T-helper 17 cell (primary cell): ENCODE measurements around the gene TMEM9. TPM values are rescaled to one million over a fixed set of nuclear protein-coding genes. Genes with fewer than 3 reads are reported as not detected.

Source experiments
- ATAC-seq: fragments of 150-1000 bp; cut with Tn5 transposase; 2 replicates; pipeline ENCODE4 v1.10.0; 2021; ENCODE audit warnings: mild to moderate bottlenecking, moderate library complexity
- DNase-seq, 3 donors: peaks; one replicate each; pipeline versions ENCODE4 v3.0.0 to v3.0.0-alpha.2; 2020 to 2021
- H3K9me3 ChIP-seq: one replicate; pipeline ENCODE4 v1.7.0; 2013; ENCODE audit warnings: low read length, mild to moderate bottlenecking; ENCODE audit not compliant: control insufficient read depth, poor library complexity, severe bottlenecking
- H3K27ac Mint-ChIP-seq: one replicate; pipeline ENCODE4 v1.8.0; 2022; ENCODE audit warnings: mild to moderate bottlenecking, moderate library complexity, mixed read lengths
- H3K27me3 Mint-ChIP-seq: one replicate; pipeline ENCODE4 v1.8.0; 2022; ENCODE audit warnings: mixed read lengths
- H3K36me3 Mint-ChIP-seq: one replicate; pipeline ENCODE4 v1.8.0; 2022; ENCODE audit warnings: low read depth, mixed read lengths
- H3K4me1 Mint-ChIP-seq: one replicate; pipeline ENCODE4 v1.8.0; 2022; ENCODE audit warnings: mild to moderate bottlenecking, mixed read lengths
- H3K4me3 Mint-ChIP-seq: one replicate; pipeline ENCODE4 v1.8.0; 2022; ENCODE audit warnings: mild to moderate bottlenecking, moderate library complexity, mixed read lengths
- total RNA-seq, 4 donors: library from RNA in 2 of 4; stranded (reverse) in 2 of 4; gene quantifications; one replicate each; pipeline ENCODE4 v1.2.3 and lab custom pipeline; 2022 to 2026

The TMEM9 gene
- total RNA-seq, 2 donors from 2014 or later, result 13.0 to 13.1 TPM

DNA sequence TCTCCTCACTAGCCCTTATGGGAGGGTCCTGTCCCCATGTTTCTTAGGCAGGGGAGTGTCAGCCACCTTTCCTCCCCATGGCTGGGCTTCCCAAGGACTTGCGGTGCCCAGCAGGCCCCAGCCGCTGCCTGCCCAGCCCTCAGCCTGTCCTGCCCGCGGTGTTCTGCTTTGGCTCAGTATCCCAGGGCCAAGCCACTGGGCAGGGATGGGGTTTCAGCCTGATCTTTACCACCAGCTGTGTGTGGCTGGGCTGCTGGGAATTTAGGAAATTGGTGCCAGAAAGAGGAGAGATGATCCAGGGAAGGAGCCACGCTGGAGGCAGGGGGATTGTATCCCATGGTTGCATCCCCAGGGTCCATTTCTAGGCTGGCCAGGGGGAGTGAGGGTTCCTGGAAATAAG lies 29.5 kb upstream of the TMEM9 start:
- no peak overlapping the region for H3K27ac Mint-ChIP-seq
- H3K27me3 Mint-ChIP-seq, result peaks cover 62% of the 10 kb centered on the region
- peaks cover 4% of the 10 kb centered on the region for H3K4me1 Mint-ChIP-seq
- no peak overlapping the region for H3K4me3 Mint-ChIP-seq
- ATAC-seq (no peak), DNase-seq (no peak)
- H3K36me3 Mint-ChIP-seq, result peaks cover 8% of the 10 kb centered on the region
- H3K9me3 ChIP-seq, result no peaks in the 10 kb centered on the region

GRCh38 chr1:201183209-201183608 lies 28.9 kb upstream of the TMEM9 start:
- H3K27ac Mint-ChIP-seq, result peak overlapping the region; percentile 67
- H3K4me3 Mint-ChIP-seq, result no peak overlapping the region
- peaks cover 65% of the 10 kb centered on the region for H3K27me3 Mint-ChIP-seq
- peaks cover 13% of the 10 kb centered on the region for H3K36me3 Mint-ChIP-seq
- ATAC-seq (no peak), DNase-seq (no peak)
- H3K4me1 Mint-ChIP-seq, result peaks cover 4% of the 10 kb centered on the region
- no peaks in the 10 kb centered on the region for H3K9me3 ChIP-seq

DNA sequence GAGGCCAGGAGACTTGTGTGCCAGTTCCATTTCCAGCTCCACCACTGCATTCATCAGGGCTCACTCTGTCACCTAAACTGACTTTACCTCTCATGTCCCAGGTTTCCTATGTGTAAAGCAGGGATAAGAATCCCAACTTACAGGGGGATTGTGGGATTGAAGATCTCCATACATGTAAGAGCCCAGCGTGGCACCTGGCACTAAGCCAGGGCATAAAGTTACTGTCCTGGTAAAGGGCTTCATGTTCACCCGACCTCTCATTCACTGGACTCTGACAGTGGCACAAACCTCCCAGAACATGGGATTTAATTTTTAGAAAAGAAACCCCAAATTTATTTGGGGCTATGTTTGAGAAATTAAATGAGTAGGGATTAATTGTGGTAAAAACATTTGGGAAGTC lies 27.5 kb upstream of the TMEM9 start:
- ATAC-seq (no peak), DNase-seq (no peak)
- Mint-ChIP-seq H3K27ac (no peak overlapping the region), H3K4me1 (peaks cover 4% of the 10 kb centered on the region), H3K4me3 (no peak overlapping the region), H3K27me3 (peaks cover 71% of the 10 kb centered on the region), H3K36me3 (peaks cover 16% of the 10 kb centered on the region)
- H3K9me3 ChIP-seq, result no peaks in the 10 kb centered on the region

DNA sequence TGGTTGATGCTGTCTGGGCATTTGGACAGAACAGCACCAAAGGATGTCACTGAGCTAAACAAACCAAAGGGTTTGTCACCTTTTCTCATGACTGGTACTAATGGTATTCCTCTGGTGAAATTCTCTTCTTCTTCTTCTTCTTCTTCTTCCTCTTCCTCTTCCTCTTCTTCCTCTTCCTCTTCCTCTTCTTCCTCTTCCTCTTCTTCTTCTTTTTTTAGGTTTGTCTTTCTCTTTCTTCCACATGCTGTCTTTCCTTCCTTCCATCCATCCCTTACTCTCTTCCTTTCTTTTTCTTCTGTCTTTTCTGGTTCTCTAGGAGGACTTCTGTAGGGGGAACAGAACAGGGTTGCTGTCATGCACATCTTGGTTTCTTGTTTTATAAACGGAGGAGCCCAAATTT lies 27.0 kb upstream of the TMEM9 start:
- peaks cover 4% of the 10 kb centered on the region for H3K4me1 Mint-ChIP-seq

GRCh38 chr1:201180901-201181300 lies 26.6 kb upstream of the TMEM9 start:
- DNase-seq (no peak), ATAC-seq (no peak)
- H3K4me1 Mint-ChIP-seq, result peaks cover 4% of the 10 kb centered on the region
- no peaks in the 10 kb centered on the region for H3K9me3 ChIP-seq
- no peak overlapping the region for H3K4me3 Mint-ChIP-seq
- H3K27me3 Mint-ChIP-seq, result peaks cover 72% of the 10 kb centered on the region
- H3K27ac Mint-ChIP-seq, result no peak overlapping the region
- H3K36me3 Mint-ChIP-seq, result peaks cover 16% of the 10 kb centered on the region

More for the DNA sequence above, 27.0 kb upstream of the TMEM9 start:
- ATAC-seq, result no peak
- Mint-ChIP-seq H3K27ac (no peak overlapping the region), H3K4me3 (no peak overlapping the region), H3K36me3 (peaks cover 16% of the 10 kb centered on the region), H3K27me3 (peaks cover 72% of the 10 kb centered on the region)
- no peaks in the 10 kb centered on the region for H3K9me3 ChIP-seq
- no peak for DNase-seq

DNA sequence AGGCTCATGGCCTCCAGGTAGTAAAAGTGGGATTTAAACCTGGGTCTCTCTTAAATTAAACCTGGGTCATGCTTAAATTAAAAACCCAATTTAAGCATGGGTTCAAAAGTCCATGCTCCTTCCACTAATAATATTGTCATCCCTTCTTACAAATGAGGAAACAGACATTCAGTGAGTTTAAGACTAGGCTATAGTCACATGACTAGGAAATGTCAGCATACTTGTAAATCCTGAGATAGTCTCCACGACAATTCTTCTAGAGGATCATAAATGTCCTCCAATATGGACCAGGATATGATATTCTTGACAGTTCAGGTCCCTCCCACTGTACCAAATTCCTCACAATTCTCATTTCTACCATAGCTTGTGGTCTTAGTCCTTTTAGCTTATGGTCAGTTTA lies 25.9 kb upstream of the TMEM9 start:
- H3K27me3 Mint-ChIP-seq, result peaks cover 72% of the 10 kb centered on the region
- peaks cover 16% of the 10 kb centered on the region for H3K36me3 Mint-ChIP-seq
- ATAC-seq (no peak), DNase-seq (no peak)
- H3K4me3 Mint-ChIP-seq, result no peak overlapping the region
- peaks cover 4% of the 10 kb centered on the region for H3K4me1 Mint-ChIP-seq
- H3K27ac Mint-ChIP-seq, result no peak overlapping the region
- H3K9me3 ChIP-seq, result no peaks in the 10 kb centered on the region

- peaks cover 4% of the 10 kb centered on the region for H3K4me1 Mint-ChIP-seq
- H3K27me3 Mint-ChIP-seq, result peaks cover 63% of the 10 kb centered on the region
- ATAC-seq (no peak), DNase-seq (no peak)
- no peaks in the 10 kb centered on the region for H3K9me3 ChIP-seq
- no peak overlapping the region for H3K4me3 Mint-ChIP-seq
- H3K36me3 Mint-ChIP-seq, result peaks cover 13% of the 10 kb centered on the region
- H3K27ac Mint-ChIP-seq, result no peak overlapping the region
Measured at GRCh38 chr1:201178718-201179117, 24.4 kb upstream of the TMEM9 start.

GRCh38 chr1:201176940-201177339 lies 22.7 kb upstream of the TMEM9 start:
- Mint-ChIP-seq H3K27me3 (peaks cover 51% of the 10 kb centered on the region), H3K4me3 (no peak overlapping the region), H3K36me3 (peaks cover 13% of the 10 kb centered on the region), H3K4me1 (peaks cover 4% of the 10 kb centered on the region), H3K27ac (no peak overlapping the region)
- H3K9me3 ChIP-seq, result no peaks in the 10 kb centered on the region
- no peak for DNase-seq
- ATAC-seq, result no peak

DNA sequence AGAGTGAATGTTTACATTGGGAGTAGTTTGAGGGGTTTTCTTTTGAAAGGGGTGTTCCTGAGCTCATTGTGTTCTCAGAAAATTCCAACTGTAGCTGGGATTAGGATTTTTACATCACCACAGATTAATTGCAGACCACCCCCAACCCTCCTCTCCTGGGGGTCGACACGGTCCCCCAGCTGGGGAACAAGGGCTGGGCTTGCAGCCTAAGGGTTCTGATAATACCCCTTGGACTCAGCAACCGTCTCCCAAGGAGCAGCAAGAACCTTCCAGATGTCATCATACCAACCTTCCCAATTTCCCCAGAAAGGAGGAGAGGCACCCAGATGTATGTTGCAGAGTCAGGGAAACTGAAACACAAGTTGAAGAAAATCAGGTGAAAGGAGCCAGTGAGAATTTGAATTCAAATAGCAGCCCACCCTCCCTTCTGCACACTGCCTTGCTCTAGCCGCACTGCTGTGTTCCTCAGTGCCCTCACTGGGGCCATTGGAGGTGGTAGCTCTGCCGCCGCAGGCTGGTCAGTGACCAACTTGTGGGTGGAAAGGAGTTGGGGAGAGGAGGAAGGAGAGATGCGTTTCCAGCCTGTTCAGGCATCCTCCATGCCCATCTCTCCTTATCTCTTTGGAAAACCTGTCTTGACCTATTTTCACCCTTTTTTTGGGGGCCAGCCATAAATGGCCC lies 21.7 kb upstream of the TMEM9 start:
- Mint-ChIP-seq H3K4me1 (peaks cover 6% of the 10 kb centered on the region), H3K27ac (no peak overlapping the region), H3K4me3 (no peak overlapping the region), H3K36me3 (peaks cover 10% of the 10 kb centered on the region), H3K27me3 (peaks cover 41% of the 10 kb centered on the region)
- H3K9me3 ChIP-seq, result no peaks in the 10 kb centered on the region
- DNase-seq (no peak), ATAC-seq (no peak)

DNA sequence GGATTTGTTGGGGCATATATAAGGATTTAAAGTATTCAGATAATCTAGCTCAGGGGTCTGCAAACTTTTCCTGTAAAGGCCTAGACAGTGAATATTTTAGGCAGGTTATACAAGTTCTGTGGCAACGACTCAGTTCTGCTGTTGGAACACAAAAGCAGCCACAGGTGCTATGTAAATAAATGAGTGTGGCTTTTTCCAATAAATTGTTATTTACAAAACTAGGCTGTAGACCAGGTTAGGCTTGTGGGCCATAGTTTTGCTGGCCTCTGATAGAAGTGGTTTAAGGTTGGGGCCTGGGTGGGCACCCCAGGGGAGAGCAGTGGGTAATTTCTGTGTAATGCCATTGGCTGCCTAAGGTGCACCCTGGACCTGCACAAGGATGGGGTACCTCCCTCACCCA lies 19.5 kb upstream of the TMEM9 start:
- H3K27ac Mint-ChIP-seq, result no peak overlapping the region
- no peak for DNase-seq
- H3K9me3 ChIP-seq, result no peaks in the 10 kb centered on the region
- H3K4me1 Mint-ChIP-seq, result peaks cover 10% of the 10 kb centered on the region
- H3K4me3 Mint-ChIP-seq, result no peak overlapping the region
- peaks cover 7% of the 10 kb centered on the region for H3K36me3 Mint-ChIP-seq
- no peak for ATAC-seq
- H3K27me3 Mint-ChIP-seq, result peaks cover 21% of the 10 kb centered on the region

DNA sequence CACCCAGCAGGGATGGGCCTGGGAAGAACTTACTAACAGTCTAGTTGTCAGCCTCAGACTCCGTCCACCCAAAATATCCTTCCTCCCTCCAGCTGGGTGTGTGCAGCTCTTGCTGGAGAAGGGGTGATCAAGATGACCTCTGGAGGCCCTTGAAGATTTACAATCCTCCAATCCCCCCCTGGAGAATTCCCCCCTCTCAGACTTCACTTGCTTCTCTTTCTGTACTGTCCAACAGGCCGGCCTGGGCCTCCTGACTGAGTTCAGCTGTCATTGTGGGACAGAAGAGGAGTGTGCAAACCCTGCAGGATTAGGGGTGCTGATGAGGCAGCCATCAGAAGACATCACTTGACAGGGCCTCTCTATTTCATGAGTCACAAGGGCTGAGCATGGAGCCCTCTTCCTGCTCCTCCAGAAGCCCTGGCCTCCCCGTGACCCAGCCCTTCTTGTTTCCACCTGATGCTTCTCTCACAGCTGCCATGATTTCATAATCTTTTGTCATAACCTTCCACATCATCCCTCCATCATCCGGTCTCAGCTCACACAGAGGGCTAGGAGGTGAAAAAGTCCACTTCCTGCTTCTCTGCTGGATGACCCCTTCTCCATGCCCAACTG lies 18.8 kb upstream of the TMEM9 start:
- no peak for DNase-seq
- H3K27ac Mint-ChIP-seq, result no peak overlapping the region
- no peak for ATAC-seq
- H3K9me3 ChIP-seq, result no peaks in the 10 kb centered on the region
- H3K36me3 Mint-ChIP-seq, result peaks cover 3% of the 10 kb centered on the region
- peak overlapping the region; percentile 15 for H3K4me3 Mint-ChIP-seq
- H3K27me3 Mint-ChIP-seq, result peaks cover 16% of the 10 kb centered on the region
- H3K4me1 Mint-ChIP-seq, result peaks cover 10% of the 10 kb centered on the region

DNA sequence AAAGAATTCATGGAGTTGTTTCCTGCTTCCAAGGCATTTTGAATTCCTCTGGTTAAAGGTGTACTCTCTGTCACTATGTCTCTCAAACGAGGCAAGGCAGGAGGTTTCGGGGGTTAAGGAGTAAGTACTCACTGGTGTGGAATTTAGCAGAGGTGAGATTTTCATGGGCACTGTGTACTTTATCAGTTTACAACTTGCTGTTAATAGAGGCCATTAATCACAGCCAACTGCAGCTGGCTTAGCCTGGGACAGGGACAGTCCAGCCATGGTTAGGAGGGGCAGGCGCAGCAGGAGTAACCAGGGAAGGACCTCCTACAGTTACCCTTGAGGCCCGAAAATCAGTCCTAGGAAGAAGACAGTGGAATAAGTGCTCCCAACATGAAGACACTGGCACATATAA lies 18.1 kb upstream of the TMEM9 start:
- DNase-seq (no peak), ATAC-seq (no peak)
- no peaks in the 10 kb centered on the region for H3K9me3 ChIP-seq
- Mint-ChIP-seq H3K4me1 (peaks cover 10% of the 10 kb centered on the region), H3K4me3 (peak overlapping the region; percentile 87), H3K27me3 (peaks cover 16% of the 10 kb centered on the region), H3K27ac (no peak overlapping the region), H3K36me3 (no peaks in the 10 kb centered on the region)

DNA sequence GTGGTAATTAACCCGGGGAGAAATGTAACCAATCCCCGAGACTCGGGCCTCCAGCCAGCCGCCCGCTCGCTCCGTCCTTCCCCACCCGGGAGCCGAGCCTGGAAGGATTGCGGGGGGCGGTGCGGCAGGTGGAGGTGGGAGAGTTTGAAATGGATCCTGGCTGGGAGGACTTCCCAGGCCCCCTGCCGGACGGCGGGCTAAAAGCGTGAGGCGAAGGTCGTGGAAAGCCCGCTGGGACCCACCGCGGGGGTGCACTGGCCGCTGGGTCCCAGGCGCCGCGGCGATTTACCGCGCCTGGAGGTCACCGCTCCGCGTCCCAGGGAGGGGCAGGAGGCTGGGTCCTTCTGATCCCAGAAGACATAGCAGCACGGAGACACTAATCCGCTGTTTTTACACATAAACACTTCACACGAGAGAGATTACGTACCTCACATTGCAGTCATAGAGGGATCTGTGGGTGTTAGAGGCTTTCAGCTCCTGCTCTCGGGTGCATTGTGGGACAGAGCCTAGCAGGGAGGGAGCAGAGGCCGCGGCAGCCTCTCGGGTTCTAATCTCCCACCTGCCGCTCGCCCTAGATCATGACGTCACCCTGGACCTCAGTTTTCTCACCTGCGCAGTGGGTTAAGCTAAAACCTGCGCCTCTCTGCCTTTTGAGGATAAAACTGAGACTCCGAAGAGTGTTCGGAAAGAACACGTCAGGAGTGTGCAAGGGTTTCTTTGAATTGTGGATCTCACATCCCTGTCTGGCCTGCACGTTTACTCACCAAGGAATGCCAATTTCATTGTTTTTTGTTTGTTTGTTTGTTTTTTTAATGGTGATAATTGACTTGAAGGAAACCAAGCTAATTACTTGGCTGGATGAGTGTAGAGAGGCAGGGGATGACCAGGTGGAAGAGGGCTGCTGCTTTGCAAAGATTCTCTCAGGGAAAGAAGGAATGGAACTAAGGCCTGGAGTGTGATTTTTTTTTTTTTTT lies 17.1 kb upstream of the TMEM9 start:
- H3K9me3 ChIP-seq, result no peaks in the 10 kb centered on the region
- peak overlapping the region; percentile 87 for H3K4me3 Mint-ChIP-seq
- ATAC-seq (peak; percentile 59), DNase-seq (peak; percentile 14 to 31 (median 24))
- peaks cover 9% of the 10 kb centered on the region for H3K27me3 Mint-ChIP-seq
- H3K4me1 Mint-ChIP-seq, result peaks cover 10% of the 10 kb centered on the region
- H3K27ac Mint-ChIP-seq, result peak overlapping the region; percentile 90
- H3K36me3 Mint-ChIP-seq, result no peaks in the 10 kb centered on the region
